ENCODE data around the gene HOXA9. TPM values are rescaled to one million over a fixed set of nuclear protein-coding genes. Genes with fewer than 3 reads are reported as not detected.
A peak's percentile ranks its signal among the peaks of the same experiment; 100 is the strongest.

HOXA9 gene
- total RNA-seq, 1 donor from 2014 or later, result not detected

DNA sequence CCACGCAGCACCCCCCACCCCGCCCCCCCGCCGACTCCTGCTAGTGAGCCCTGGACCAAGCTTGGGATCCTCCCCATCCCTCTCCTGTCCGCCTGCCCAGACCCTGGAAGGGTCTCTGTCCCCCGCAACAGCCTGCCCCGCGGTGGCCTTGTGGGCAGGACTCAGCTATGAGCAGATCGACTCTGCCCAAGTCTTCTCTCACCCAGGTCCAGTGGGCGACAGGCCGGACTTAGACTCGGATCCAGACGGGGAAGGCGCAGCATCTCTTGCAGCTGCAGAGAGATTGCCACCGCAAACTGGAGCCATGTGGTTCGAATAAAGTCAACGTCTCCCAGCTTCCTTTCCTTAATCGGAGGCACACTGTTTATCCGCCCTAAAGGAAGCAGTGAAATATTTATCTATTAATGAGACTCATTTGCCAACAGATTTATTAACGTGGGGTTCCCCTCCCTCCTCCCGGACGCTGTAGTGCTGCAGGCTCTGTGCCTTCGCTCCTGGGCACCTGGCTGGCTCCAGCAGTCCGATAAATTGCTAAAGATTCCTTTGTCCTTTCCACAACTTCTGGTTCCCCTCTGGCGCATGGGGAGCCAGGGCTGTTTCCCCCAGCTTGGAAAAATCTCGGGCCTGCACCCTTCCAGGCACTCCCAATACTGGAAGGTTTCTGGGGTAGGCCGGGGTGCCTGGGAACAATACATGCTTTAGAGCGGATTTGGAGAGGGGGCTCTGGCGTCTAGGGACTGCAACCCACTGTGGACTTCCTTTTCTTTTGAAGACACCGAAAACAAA is 8.2 kb downstream of the HOXA9 start:
- Mint-ChIP-seq H3K36me3 (peaks cover 4% of the 10 kb centered on the region), H3K4me3 (peak overlapping the region; percentile 41), H3K27ac (no peak overlapping the region), H3K27me3 (ENCODE audit: insufficient read depth, low read depth) (peaks cover 91% of the 10 kb centered on the region), H3K4me1 (peaks cover 4% of the 10 kb centered on the region), H3K9me3 (peaks cover 19% of the 10 kb centered on the region)
- no peaks in the 10 kb centered on the region for H3K36me3 ChIP-seq
- H3K9me3 ChIP-seq (ENCODE audit: low read depth), result no peaks in the 10 kb centered on the region
- TF ChIP-seq EZH2 (IDR thresholded peaks at IDR 0.05), result no peak
- TF ChIP-seq EZH2phosphoT487 (IDR thresholded peaks at IDR 0.05), result no peak
- no peak for DNase-seq (ENCODE audit: low spot score)
- no peak overlapping the region for H3K27ac ChIP-seq
- no peaks in the 10 kb centered on the region for H3F3A ChIP-seq (ENCODE audit: low read depth)
- H3K79me2 ChIP-seq (ENCODE audit: low read depth), result no peaks in the 10 kb centered on the region
- no peak overlapping the region for H3K4me3 ChIP-seq
- H3K9ac ChIP-seq, result no peak overlapping the region
- H2AFZ ChIP-seq (replicated peaks), result no peak overlapping the region
- H3K4me1 ChIP-seq, result no peaks in the 10 kb centered on the region
- H4K20me1 ChIP-seq (ENCODE audit: low read depth), result peaks cover 62% of the 10 kb centered on the region
- no peak overlapping the region for H3K4me2 ChIP-seq
- peaks cover 100% of the 10 kb centered on the region for H3K27me3 ChIP-seq

GRCh38 chr7:27156508-27156898 is 8.8 kb downstream of the HOXA9 start, which contains the start of gene HOXA7:
Gene HOXA7 (minus strand): TSS chr7:27156675. CDS start chr7:27156545, 130 bp downstream.
- H3K9ac ChIP-seq, result no peak within 1 kb of the TSS
- no peak within 1 kb of the TSS for H2AFZ ChIP-seq (replicated peaks)

DNA sequence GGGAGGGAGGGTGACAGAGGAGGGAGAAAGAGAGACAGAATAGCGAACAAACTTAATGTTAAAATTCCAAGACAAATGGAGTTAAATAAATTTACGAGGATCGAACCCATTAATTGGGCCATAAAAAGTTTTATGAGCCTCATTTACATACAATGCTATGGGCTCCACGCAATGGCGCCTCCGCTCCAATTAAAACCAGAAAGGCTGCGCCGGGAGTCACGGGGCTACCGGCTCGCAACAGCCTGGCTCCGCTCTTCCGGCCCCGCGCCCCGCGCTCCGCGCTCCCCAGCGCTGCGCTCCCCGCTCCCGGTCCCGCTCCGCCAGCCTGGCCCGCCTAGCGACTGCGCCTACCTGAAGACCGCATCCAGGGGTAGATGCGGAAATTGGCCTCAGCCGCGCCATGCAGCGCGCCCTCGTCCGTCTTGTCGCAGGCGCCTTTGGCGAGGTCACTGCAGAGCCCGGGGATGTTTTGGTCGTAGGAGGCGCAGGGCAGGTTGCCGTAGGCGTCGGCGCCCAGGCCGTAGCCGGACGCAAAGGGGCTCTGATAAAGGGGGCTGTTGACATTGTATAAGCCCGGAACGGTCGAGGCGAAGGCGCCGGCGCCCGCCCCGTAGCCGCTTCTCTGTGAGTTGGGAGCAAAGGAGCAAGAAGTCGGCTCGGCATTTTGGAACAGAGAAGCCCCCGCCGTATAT is 9.4 kb downstream of the HOXA9 start:
- Mint-ChIP-seq H3K27me3 (ENCODE audit: insufficient read depth, low read depth) (peaks cover 93% of the 10 kb centered on the region), H3K27ac (no peak overlapping the region), H3K9me3 (peaks cover 23% of the 10 kb centered on the region), H3K36me3 (peaks cover 4% of the 10 kb centered on the region), H3K4me3 (peak overlapping the region; percentile 68), H3K4me1 (peaks cover 10% of the 10 kb centered on the region)
- no peaks in the 10 kb centered on the region for H3K4me1 ChIP-seq
- H3K9ac ChIP-seq, result no peak overlapping the region
- no peak overlapping the region for H3K27ac ChIP-seq
- H3K4me2 ChIP-seq, result peak overlapping the region; percentile 53
- DNase-seq (ENCODE audit: low spot score), result peak; percentile 47
- H3K27me3 ChIP-seq, result peaks cover 100% of the 10 kb centered on the region
- H3K36me3 ChIP-seq, result no peaks in the 10 kb centered on the region
- no peaks in the 10 kb centered on the region for H3F3A ChIP-seq (ENCODE audit: low read depth)
- H3K4me3 ChIP-seq, result peak overlapping the region; percentile 18
- no peaks in the 10 kb centered on the region for H3K79me2 ChIP-seq (ENCODE audit: low read depth)
- peaks cover 74% of the 10 kb centered on the region for H4K20me1 ChIP-seq (ENCODE audit: low read depth)
- no peaks in the 10 kb centered on the region for H3K9me3 ChIP-seq (ENCODE audit: low read depth)
- TF ChIP-seq, protein P1, sequence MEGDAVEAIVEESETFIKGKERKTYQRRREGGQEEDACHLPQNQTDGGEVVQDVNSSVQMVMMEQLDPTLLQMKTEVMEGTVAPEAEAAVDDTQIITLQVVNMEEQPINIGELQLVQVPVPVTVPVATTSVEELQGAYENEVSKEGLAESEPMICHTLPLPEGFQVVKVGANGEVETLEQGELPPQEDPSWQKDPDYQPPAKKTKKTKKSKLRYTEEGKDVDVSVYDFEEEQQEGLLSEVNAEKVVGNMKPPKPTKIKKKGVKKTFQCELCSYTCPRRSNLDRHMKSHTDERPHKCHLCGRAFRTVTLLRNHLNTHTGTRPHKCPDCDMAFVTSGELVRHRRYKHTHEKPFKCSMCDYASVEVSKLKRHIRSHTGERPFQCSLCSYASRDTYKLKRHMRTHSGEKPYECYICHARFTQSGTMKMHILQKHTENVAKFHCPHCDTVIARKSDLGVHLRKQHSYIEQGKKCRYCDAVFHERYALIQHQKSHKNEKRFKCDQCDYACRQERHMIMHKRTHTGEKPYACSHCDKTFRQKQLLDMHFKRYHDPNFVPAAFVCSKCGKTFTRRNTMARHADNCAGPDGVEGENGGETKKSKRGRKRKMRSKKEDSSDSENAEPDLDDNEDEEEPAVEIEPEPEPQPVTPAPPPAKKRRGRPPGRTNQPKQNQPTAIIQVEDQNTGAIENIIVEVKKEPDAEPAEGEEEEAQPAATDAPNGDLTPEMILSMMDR (IDR thresholded peaks at IDR 0.05), result no peak
- TF ChIP-seq EZH2 (IDR thresholded peaks at IDR 0.05) (peak; percentile 96), EZH2phosphoT487 (IDR thresholded peaks at IDR 0.05) (peak; percentile 96)
- no peak overlapping the region for H2AFZ ChIP-seq (replicated peaks)

More at GRCh38 chr7:27156508-27156898, 8.8 kb downstream of the HOXA9 start, which contains the start of gene HOXA7:
- H4K20me1 ChIP-seq (ENCODE audit: low read depth), result peaks cover 68% of the 10 kb centered on the region
- no peaks in the 10 kb centered on the region for H3F3A ChIP-seq (ENCODE audit: low read depth)
- DNase-seq (ENCODE audit: low spot score), result peak; percentile 60
- Mint-ChIP-seq H3K27me3 (ENCODE audit: insufficient read depth, low read depth) (peaks cover 92% of the 10 kb centered on the region), H3K36me3 (peaks cover 4% of the 10 kb centered on the region), H3K9me3 (peaks cover 23% of the 10 kb centered on the region), H3K4me1 (peaks cover 6% of the 10 kb centered on the region), H3K4me3 (peak within 1 kb of the TSS; percentile 68), H3K27ac (no peak within 1 kb of the TSS)
- H3K27ac ChIP-seq, result no peak within 1 kb of the TSS
- TF ChIP-seq EZH2 (IDR thresholded peaks at IDR 0.05), result peak; percentile 82
- TF ChIP-seq, protein P1 (IDR thresholded peaks at IDR 0.05), result no peak
- TF ChIP-seq EZH2phosphoT487 (IDR thresholded peaks at IDR 0.05), result peak; percentile 87
- H3K4me3 ChIP-seq, result peak within 1 kb of the TSS; percentile 18
- no peaks in the 10 kb centered on the region for H3K79me2 ChIP-seq (ENCODE audit: low read depth)
- H3K9me3 ChIP-seq (ENCODE audit: low read depth), result no peaks in the 10 kb centered on the region
- no peaks in the 10 kb centered on the region for H3K4me1 ChIP-seq
- no peaks in the 10 kb centered on the region for H3K36me3 ChIP-seq
- peak within 1 kb of the TSS; percentile 53 for H3K4me2 ChIP-seq
- peaks cover 100% of the 10 kb centered on the region for H3K27me3 ChIP-seq
